ENCODE results near the gene CACNA1G.

DNA sequence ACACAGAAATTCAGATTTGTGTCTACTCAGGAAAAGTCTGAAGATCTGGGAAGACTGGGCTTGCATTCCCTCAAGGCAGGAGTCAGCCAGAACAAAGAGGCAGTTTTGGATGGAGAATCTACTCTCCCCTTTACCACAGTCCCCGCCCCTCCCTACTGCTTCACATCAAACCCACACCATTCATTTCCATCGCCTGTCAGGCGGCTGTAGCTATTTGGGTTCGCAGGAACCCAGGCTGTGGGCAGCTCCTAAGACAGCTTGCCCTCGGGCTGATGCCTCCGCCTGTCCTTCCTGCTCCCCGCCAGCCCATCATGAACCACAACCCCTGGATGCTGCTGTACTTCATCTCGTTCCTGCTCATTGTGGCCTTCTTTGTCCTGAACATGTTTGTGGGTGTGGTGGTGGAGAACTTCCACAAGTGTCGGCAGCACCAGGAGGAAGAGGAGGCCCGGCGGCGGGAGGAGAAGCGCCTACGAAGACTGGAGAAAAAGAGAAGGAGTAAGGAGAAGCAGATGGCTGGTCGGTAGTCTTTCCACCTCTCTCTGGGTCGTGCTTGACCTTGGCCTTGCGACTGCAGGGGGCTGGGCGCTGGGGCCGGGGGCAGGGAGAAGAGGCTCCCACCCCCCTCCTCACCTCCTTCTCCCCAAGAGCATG is 47.1 kb downstream of the CACNA1G start:
- TF ChIP-seq, protein P1, sequence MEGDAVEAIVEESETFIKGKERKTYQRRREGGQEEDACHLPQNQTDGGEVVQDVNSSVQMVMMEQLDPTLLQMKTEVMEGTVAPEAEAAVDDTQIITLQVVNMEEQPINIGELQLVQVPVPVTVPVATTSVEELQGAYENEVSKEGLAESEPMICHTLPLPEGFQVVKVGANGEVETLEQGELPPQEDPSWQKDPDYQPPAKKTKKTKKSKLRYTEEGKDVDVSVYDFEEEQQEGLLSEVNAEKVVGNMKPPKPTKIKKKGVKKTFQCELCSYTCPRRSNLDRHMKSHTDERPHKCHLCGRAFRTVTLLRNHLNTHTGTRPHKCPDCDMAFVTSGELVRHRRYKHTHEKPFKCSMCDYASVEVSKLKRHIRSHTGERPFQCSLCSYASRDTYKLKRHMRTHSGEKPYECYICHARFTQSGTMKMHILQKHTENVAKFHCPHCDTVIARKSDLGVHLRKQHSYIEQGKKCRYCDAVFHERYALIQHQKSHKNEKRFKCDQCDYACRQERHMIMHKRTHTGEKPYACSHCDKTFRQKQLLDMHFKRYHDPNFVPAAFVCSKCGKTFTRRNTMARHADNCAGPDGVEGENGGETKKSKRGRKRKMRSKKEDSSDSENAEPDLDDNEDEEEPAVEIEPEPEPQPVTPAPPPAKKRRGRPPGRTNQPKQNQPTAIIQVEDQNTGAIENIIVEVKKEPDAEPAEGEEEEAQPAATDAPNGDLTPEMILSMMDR (IDR thresholded peaks at IDR 0.05 in 8 of 11, conservative IDR thresholded peaks at IDR 0.05 in 3 of 11): no peak
- TF ChIP-seq POLR2AphosphoS5 (IDR thresholded peaks at IDR 0.05): no peak

Data from spleen (tissue), 7 donors.